ENCODE results near the gene TNNT2.

The TNNT2 gene

DNA sequence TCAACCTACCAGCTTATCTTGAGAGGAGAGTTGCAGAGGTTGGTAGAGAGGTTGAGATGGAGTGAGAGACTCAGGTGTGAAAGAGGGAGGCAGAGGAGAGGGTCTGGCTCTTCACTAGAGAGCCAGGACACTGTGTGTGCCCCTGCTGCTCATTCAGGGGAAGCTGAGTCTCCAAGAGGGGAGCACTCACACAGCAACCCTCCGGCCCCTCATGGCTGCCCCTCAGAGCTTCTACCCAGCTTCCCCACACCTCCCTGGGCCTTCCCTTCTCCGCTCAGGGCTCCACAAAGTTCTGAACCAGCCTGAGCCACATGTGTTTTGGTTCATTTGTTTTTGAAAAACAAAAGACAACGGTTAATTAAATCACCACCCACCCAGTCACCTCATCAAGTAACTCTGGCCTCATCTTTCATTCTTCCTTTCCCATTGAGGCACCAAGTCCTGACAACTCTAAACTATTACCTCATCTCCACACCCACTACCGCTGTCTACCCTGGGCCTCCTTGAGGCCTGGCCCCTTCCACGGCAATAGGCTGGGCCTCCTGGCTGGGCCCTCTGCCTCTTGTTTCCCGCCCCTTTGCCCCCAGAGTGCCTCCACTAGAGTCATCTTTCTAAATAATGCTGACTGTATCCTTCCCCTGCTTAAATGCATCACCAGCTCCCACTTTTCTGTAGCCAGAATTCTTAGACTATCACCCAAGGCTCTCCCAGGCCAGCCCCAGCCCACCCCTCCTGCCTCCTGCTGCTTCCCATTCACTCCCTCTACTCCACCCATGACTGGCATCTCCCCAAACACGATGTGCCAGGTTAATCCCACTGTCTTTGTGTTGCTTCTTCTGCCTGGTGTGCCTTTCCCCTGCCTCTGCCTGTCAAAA is 33.0 kb downstream of the TNNT2 start:
- no peaks in the 10 kb centered on the region for H3K4me1 ChIP-seq (ENCODE audit: insufficient read depth, low read length)
- no peaks in the 10 kb centered on the region for H3K9me3 ChIP-seq (ENCODE audit: low read length)
- no peaks in the 10 kb centered on the region for H3K36me3 ChIP-seq (ENCODE audit: insufficient read depth, low read length)
- H3K4me3 ChIP-seq (ENCODE audit: low read depth in 1 of 2, low read length in 2 of 2) = no peak overlapping the region
- H3K9ac ChIP-seq (ENCODE audit: low read length) = no peak overlapping the region
- H3K27ac ChIP-seq (ENCODE audit: low read depth, low read length) = no peak overlapping the region
- H3K27me3 ChIP-seq (ENCODE audit: control insufficient read depth in 1 of 2, insufficient read depth in 2 of 2, low read length in 2 of 2) = peaks cover 0 to 9% of the 10 kb centered on the region in 2 donors

DNA sequence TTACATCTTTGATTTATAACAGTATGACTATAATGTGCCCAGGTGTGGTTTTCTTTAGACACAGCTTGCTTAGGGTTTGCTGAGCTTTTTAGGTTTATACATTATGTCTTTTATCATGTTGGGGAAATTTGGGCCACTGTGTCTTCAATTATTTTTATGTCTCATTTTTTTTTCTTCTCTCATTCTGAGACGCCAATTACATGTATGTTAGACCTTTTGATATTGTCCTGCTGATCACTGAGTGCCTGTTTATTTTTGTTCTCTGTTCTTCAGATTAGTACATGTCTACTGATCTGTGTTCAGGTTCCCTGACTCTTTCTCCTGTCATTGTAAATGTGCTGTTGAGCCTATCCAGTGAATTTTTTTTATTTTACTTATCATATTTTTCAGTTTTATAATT is 36.1 kb downstream of the TNNT2 start:
- Histone ChIP-seq H3K27ac (ENCODE audit: low read depth, low read length) (no peak overlapping the region), H3K4me3 (ENCODE audit: low read depth in 1 of 2, low read length in 2 of 2) (no peak overlapping the region), H3K4me1 (ENCODE audit: insufficient read depth, low read length) (no peaks in the 10 kb centered on the region), H3K9ac (ENCODE audit: low read length) (no peak overlapping the region), H3K36me3 (ENCODE audit: insufficient read depth, low read length) (no peaks in the 10 kb centered on the region), H3K9me3 (ENCODE audit: low read length) (no peaks in the 10 kb centered on the region), H3K27me3 (ENCODE audit: control insufficient read depth in 1 of 2, insufficient read depth in 2 of 2, low read length in 2 of 2) (no peaks in the 10 kb centered on the region)

DNA sequence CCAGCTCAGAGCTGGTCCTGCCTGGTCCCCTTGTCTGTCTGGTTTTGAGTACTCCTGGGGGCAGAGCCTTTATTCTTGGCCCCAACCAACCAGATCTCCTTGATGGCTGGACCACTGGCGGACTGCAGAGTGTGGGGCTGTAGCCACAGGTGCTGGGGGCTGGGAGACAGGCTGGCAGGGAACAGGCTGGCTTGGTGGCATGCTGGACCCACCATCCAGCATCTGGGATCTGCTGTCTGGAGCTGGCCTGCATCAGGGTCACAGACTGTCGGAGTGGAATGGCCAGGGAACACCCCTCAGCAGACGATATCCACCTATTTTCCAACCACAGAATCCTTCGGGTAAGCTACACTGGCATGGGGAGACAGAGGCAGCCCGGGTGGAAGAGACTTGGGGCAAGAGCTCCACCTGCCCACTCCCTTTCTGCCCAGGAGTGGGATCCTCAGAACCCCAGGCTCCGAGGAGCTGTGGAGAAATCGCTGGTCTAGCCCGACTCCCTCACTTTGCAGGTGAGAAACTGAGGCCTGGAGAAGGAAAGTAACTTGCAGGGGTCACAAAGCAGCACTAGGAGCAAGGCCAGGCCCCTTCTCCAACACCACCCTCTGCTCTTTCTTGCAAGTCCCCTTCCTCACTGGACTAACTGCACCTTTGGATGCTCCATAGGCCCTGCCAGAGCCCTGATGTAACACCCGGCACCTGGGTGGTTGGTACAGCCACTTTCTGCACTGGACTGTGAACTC is 40.6 kb downstream of the TNNT2 start:
- no peaks in the 10 kb centered on the region for H3K4me1 ChIP-seq (ENCODE audit: insufficient read depth, low read length)
- H3K9me3 ChIP-seq (ENCODE audit: low read length) = no peaks in the 10 kb centered on the region
- H3K27me3 ChIP-seq (ENCODE audit: control insufficient read depth in 1 of 2, insufficient read depth in 2 of 2, low read length in 2 of 2) = no peaks in the 10 kb centered on the region
- no peak overlapping the region for H3K4me3 ChIP-seq (ENCODE audit: low read depth in 1 of 2, low read length in 2 of 2)
- H3K36me3 ChIP-seq (ENCODE audit: insufficient read depth, low read length) = no peaks in the 10 kb centered on the region
- H3K9ac ChIP-seq (ENCODE audit: low read length) = no peak overlapping the region
- H3K27ac ChIP-seq (ENCODE audit: low read depth, low read length) = no peak overlapping the region

DNA sequence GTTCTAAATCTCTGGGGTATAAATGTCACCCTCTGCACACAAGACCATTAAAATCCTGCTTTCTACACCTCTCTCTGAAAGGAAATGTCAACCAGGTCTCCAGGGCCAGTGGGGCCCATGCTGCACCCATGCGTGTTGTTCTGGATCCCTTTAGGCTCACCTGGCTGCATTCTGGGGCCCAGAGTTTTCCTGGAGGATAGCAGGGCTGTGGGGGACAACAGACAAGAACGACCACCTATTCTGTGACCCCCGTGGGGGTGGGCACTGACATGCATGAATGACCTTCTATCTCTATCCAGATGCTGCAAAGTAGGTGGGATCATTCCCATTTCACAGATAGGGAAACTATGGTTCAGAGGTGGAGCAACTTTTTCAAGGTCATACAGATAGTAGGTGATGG is 41.6 kb downstream of the TNNT2 start:
- no peaks in the 10 kb centered on the region for H3K36me3 ChIP-seq (ENCODE audit: insufficient read depth, low read length)
- no peak overlapping the region for H3K4me3 ChIP-seq (ENCODE audit: low read depth in 1 of 2, low read length in 2 of 2)
- no peaks in the 10 kb centered on the region for H3K9me3 ChIP-seq (ENCODE audit: low read length)
- no peak overlapping the region for H3K9ac ChIP-seq (ENCODE audit: low read length)
- no peak overlapping the region for H3K27ac ChIP-seq (ENCODE audit: low read depth, low read length)
- no peaks in the 10 kb centered on the region for H3K27me3 ChIP-seq (ENCODE audit: control insufficient read depth in 1 of 2, insufficient read depth in 2 of 2, low read length in 2 of 2)
- no peaks in the 10 kb centered on the region for H3K4me1 ChIP-seq (ENCODE audit: insufficient read depth, low read length)

DNA sequence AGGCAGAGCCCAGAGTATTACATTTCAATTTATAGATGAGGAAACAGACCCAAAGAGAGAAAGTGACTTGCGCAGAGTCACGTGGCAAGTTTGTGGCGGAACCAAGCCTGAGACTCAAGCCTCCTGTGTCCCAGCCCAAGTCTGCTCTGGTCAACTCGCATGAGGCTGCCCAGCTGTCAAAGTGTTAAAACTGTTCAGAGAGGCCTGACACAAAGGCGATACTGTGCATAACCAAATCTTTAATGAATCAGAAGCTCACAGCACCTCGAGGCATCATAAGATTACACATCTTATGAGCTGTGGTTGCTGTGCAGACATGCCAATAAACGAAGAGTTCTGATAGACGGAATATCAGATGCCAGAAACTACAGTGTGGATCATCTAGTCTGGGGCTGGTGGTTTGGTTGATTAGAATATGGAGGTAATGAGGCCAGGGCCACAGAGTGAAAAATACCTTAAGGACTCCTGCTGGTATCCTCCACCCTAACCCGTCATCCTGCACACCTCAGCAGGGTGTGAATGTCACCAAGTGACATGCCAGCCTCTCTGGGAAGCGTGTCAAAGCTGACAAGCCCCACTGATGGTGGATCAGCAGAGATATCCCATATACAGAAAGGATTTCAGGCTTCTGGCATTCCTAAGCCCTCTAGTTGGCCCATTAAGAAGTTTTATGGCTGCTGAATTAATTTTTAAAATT is 42.2 kb downstream of the TNNT2 start:
- Histone ChIP-seq H3K4me3 (ENCODE audit: low read depth in 1 of 2, low read length in 2 of 2) (no peak overlapping the region), H3K9ac (ENCODE audit: low read length) (no peak overlapping the region), H3K27ac (ENCODE audit: low read depth, low read length) (no peak overlapping the region), H3K4me1 (ENCODE audit: insufficient read depth, low read length) (no peaks in the 10 kb centered on the region), H3K36me3 (ENCODE audit: insufficient read depth, low read length) (no peaks in the 10 kb centered on the region), H3K9me3 (ENCODE audit: low read length) (no peaks in the 10 kb centered on the region), H3K27me3 (ENCODE audit: control insufficient read depth in 1 of 2, insufficient read depth in 2 of 2, low read length in 2 of 2) (no peaks in the 10 kb centered on the region)

DNA sequence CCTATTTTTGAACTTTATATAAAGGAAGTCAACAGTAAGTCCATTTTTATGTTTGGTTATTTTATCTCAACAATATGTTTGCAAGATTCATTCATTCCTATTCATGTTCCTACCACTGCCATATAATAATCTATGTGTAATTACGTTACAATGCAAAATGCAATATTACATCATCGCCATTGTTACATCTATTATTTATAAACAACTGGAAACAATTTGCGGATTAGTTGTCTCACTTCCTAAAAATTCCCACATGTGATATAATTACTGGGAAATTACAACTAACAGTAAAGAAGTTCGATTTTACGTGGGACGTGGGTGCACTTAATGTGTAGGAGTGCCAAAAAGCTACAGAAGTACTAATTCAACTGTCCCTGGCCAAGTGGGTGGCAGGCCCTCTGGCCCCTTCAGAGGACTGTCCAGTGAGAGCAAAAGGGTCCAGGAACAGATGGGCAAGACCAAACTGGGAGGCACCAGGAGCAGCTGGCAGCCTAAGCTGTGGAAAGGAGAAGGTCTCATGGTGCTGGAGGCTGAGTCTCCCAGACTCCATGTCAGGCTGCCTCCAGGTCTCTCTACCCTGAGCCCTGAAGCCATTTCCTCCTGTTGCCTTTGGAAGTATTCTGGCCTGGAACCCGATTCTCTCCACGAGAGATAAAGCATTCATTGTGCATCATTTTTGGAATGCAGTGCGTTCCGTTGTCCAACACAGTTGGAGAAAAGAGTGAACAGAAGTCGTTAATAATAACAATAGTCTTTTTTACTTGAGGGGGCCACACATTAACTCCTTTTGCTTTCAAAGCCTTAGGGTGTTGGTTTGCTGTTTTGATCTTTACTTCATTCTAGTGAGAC is 42.9 kb downstream of the TNNT2 start:
- Histone ChIP-seq H3K27me3 (ENCODE audit: control insufficient read depth in 1 of 2, insufficient read depth in 2 of 2, low read length in 2 of 2) (no peaks in the 10 kb centered on the region), H3K36me3 (ENCODE audit: insufficient read depth, low read length) (no peaks in the 10 kb centered on the region), H3K27ac (ENCODE audit: low read depth, low read length) (no peak overlapping the region), H3K4me3 (ENCODE audit: low read depth in 1 of 2, low read length in 2 of 2) (no peak overlapping the region), H3K4me1 (ENCODE audit: insufficient read depth, low read length) (no peaks in the 10 kb centered on the region), H3K9me3 (ENCODE audit: low read length) (no peaks in the 10 kb centered on the region), H3K9ac (ENCODE audit: low read length) (no peak overlapping the region)

DNA sequence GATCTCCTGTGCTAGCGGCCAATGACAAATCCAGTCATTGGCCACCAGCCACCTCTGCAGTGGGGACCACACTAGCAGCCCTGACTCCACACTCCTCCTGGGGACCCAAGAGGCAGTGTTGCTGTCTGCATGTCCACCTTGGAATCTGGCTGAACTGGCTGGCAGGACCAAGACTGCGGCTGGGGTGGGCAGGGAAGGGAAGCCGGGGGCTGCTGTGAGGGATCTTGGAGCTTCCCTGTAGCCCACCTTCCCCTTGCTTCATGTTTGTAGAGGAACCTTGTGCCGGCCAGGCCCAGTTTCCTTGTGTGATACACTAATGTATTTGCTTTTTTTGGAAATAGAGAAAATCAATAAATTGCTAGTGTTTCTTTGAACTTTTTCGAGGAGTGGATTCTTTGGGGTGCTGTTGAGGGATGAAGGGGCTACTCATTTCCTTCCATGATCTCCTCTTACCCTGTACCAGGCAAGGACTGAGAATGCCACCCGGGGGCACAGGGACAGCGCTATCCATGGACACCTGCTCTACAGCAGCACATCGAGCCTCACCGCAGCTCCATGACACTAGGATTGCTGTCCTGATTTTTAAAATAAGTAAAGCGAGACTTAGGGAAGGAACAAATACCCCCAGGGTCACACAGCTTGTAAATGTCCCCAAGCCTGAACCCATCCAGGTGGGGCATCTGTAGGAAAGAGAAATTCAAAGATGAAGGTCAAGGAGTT is 44.7 kb downstream of the TNNT2 start:
- Histone ChIP-seq H3K27ac (ENCODE audit: low read depth, low read length) (no peak overlapping the region), H3K4me1 (ENCODE audit: insufficient read depth, low read length) (no peaks in the 10 kb centered on the region), H3K9ac (ENCODE audit: low read length) (no peak overlapping the region), H3K36me3 (ENCODE audit: insufficient read depth, low read length) (no peaks in the 10 kb centered on the region), H3K4me3 (ENCODE audit: low read depth in 1 of 2, low read length in 2 of 2) (no peak overlapping the region), H3K9me3 (ENCODE audit: low read length) (no peaks in the 10 kb centered on the region), H3K27me3 (ENCODE audit: control insufficient read depth in 1 of 2, insufficient read depth in 2 of 2, low read length in 2 of 2) (no peaks in the 10 kb centered on the region)

DNA sequence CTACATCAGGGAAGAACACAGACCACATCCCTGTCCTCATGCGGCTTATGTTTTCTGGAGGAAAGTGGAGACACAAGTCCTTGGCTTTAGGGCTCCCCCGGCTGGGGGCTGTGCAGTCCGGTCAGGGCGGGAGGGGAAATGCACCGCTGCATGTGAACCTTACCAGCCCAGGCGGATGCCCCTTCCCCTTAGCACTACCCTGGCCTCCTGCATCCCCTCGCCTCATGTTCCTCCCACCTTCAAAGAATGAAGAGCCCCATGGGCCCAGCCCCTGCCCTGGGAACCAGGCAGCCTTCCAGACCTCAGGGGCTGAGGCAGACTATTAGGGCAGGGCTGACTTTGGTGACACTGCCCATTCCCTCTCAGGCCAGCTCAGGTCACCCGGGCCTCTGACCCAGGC is 45.5 kb downstream of the TNNT2 start:
- no peak overlapping the region for H3K9ac ChIP-seq (ENCODE audit: low read length)

DNA sequence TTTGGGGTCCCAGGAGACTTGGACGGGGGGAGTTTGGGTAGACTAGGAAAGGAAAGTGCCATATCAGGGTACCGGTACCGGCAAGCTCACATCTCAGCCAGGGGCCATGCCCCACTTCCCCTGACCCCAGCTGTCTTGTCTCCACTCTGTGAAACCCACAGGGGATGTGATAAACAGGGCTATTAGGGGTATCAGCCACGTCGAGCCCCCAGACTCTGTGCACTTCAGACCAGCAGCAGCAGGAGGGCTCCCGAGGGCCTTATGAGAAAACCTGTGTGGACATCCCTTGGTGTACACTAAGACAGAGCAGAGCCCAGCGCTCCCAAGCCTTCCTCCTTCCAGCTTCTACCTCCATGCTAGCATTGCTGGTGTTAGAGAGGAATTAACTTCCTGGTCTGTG is 46.3 kb downstream of the TNNT2 start:
- H3K27me3 ChIP-seq (ENCODE audit: control insufficient read depth in 1 of 2, insufficient read depth in 2 of 2, low read length in 2 of 2) = no peaks in the 10 kb centered on the region
- H3K27ac ChIP-seq (ENCODE audit: low read depth, low read length) = no peak overlapping the region
- H3K36me3 ChIP-seq (ENCODE audit: insufficient read depth, low read length) = no peaks in the 10 kb centered on the region
- no peak overlapping the region for H3K4me3 ChIP-seq (ENCODE audit: low read depth in 1 of 2, low read length in 2 of 2)
- no peak overlapping the region for H3K9ac ChIP-seq (ENCODE audit: low read length)
- no peaks in the 10 kb centered on the region for H3K9me3 ChIP-seq (ENCODE audit: low read length)
- H3K4me1 ChIP-seq (ENCODE audit: insufficient read depth, low read length) = no peaks in the 10 kb centered on the region

More for the DNA sequence above, 45.5 kb downstream of the TNNT2 start:
- H3K27ac ChIP-seq (ENCODE audit: low read depth, low read length) = no peak overlapping the region
- H3K9me3 ChIP-seq (ENCODE audit: low read length) = no peaks in the 10 kb centered on the region
- no peak overlapping the region for H3K4me3 ChIP-seq (ENCODE audit: low read depth in 1 of 2, low read length in 2 of 2)
- H3K27me3 ChIP-seq (ENCODE audit: control insufficient read depth in 1 of 2, insufficient read depth in 2 of 2, low read length in 2 of 2) = no peaks in the 10 kb centered on the region
- H3K36me3 ChIP-seq (ENCODE audit: insufficient read depth, low read length) = no peaks in the 10 kb centered on the region
- H3K4me1 ChIP-seq (ENCODE audit: insufficient read depth, low read length) = no peaks in the 10 kb centered on the region

DNA sequence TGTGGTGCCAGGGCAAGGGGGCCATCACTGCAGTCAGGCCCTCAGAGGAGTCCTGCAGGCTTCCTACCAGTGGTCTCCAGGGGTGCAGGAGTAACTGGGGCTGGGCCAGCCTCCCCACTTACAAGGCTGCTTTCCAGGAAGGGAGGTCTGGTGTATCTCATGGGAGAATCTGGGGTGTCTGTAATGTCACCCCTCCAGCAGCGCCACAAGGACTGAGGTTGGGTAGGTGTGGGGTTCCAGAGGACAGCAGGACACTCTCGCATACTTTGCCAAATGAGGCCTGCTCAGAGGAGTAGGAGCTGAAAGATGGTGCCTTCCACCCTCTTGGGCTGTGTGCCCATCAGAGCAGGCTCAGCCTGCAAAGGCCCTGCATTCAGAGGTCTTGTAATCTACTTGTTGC is 46.9 kb downstream of the TNNT2 start:
- Histone ChIP-seq H3K27me3 (ENCODE audit: control insufficient read depth in 1 of 2, insufficient read depth in 2 of 2, low read length in 2 of 2) (no peaks in the 10 kb centered on the region), H3K9me3 (ENCODE audit: low read length) (no peaks in the 10 kb centered on the region), H3K4me1 (ENCODE audit: insufficient read depth, low read length) (no peaks in the 10 kb centered on the region), H3K36me3 (ENCODE audit: insufficient read depth, low read length) (no peaks in the 10 kb centered on the region), H3K9ac (ENCODE audit: low read length) (no peak overlapping the region), H3K4me3 (ENCODE audit: low read depth in 1 of 2, low read length in 2 of 2) (no peak overlapping the region), H3K27ac (ENCODE audit: low read depth, low read length) (no peak overlapping the region)

Data from muscle layer of colon (tissue), 2 donors.